DOHH2 (cell line): ENCODE measurements around the gene WSCD2.

Experiments used
- H3F3A ChIP-seq: fragments of 200-600 bp; sonication (generic), shearing (Covaris generic); 2 replicates; pipeline ENCODE4 v1.6.0; 2016; ENCODE audit warnings: antibody characterized with exemption, mild to moderate bottlenecking; ENCODE audit not compliant: control insufficient read depth, insufficient read depth
- H3K27ac ChIP-seq: fragments of 200-600 bp; sonication (generic); 2 replicates; pipeline ENCODE4 v1.5.1; 2014; ENCODE audit warnings: low read depth, mild to moderate bottlenecking, low read length, moderate library complexity
- H3K27me3 ChIP-seq: fragments of 200-600 bp; sonication (generic); 2 replicates; pipeline ENCODE4 v1.6.1; 2014; ENCODE audit warnings: mild to moderate bottlenecking, low read length, mixed read lengths; ENCODE audit not compliant: control insufficient read depth
- H3K36me3 ChIP-seq: fragments of 200-600 bp; sonication (generic); 2 replicates; pipeline ENCODE4 v1.6.1; 2014; ENCODE audit warnings: mild to moderate bottlenecking, low read length, moderate library complexity, mixed read lengths; ENCODE audit not compliant: control insufficient read depth
- H3K4me1 ChIP-seq: fragments of 200-600 bp; sonication (generic); 2 replicates; pipeline ENCODE4 v1.6.1; 2014; ENCODE audit warnings: mild to moderate bottlenecking, low read length, mixed read lengths; ENCODE audit not compliant: control insufficient read depth
- H3K4me2 ChIP-seq: fragments of 200-600 bp; sonication (generic); 2 replicates; pipeline ENCODE4 v1.6.0; 2014; ENCODE audit warnings: mild to moderate bottlenecking, low read length, moderate library complexity
- H3K4me3 ChIP-seq: fragments of 200-600 bp; sonication (generic); 2 replicates; pipeline ENCODE4 v1.5.1; 2014; ENCODE audit warnings: mild to moderate bottlenecking, low read length, mixed read lengths
- H3K79me2 ChIP-seq: fragments of 200-600 bp; sonication (generic); 2 replicates; pipeline ENCODE4 v1.6.1; 2014; ENCODE audit warnings: mild to moderate bottlenecking, low read length, mixed read lengths; ENCODE audit not compliant: control insufficient read depth
- H3K9me2 ChIP-seq: fragments of 200-600 bp; sonication (generic); replicated peaks from 2 replicates; pipeline ENCODE4 v1.6.1; 2014; ENCODE audit warnings: mild to moderate bottlenecking, low read length, mixed read lengths; ENCODE audit not compliant: control insufficient read depth
- H3K9me3 ChIP-seq: fragments of 200-600 bp; sonication (generic); 2 replicates; pipeline ENCODE4 v1.6.1; 2014; ENCODE audit warnings: antibody characterized with exemption, low read length, mixed read lengths; ENCODE audit not compliant: control insufficient read depth, insufficient read depth
- H4K20me1 ChIP-seq: fragments of 200-600 bp; sonication (generic); 2 replicates; pipeline ENCODE4 v1.6.0; 2014; ENCODE audit warnings: low read depth, mild to moderate bottlenecking, antibody characterized with exemption, low read length, moderate library complexity; ENCODE audit not compliant: control insufficient read depth, insufficient read depth
- CTCF ChIP-seq: fragments of 200-600 bp; sonication (generic); IDR thresholded peaks from one replicate; pipeline ENCODE4 v1.5.1; 2014; ENCODE audit warnings: antibody characterized with exemption, mild to moderate bottlenecking, low read depth, low read length; ENCODE audit not compliant: poor library complexity, severe bottlenecking
- EZH2phosphoT487 ChIP-seq: fragments of 200-600 bp; sonication (generic); IDR thresholded peaks from 2 replicates; pipeline ENCODE4 v1.6.1; 2017; ENCODE audit warnings: borderline replicate concordance, mild to moderate bottlenecking, antibody characterized with exemption, low read length, moderate library complexity, mixed read lengths

WSCD2 gene

GRCh38 chr12:108099073-108099472 lies 30.0 kb upstream of the WSCD2 start:
- no peaks in the 10 kb centered on the region for H4K20me1 ChIP-seq
- H3K9me2 ChIP-seq: no peaks in the 10 kb centered on the region
- H3F3A ChIP-seq: no peaks in the 10 kb centered on the region
- TF ChIP-seq CTCF: no peak
- TF ChIP-seq EZH2phosphoT487: no peak
- H3K27me3 ChIP-seq: no peaks in the 10 kb centered on the region
- H3K9me3 ChIP-seq: no peaks in the 10 kb centered on the region
- no peaks in the 10 kb centered on the region for H3K4me1 ChIP-seq
- H3K4me2 ChIP-seq: no peak overlapping the region
- no peaks in the 10 kb centered on the region for H3K36me3 ChIP-seq
- no peak overlapping the region for H3K27ac ChIP-seq
- no peak overlapping the region for H3K4me3 ChIP-seq
- H3K79me2 ChIP-seq: no peaks in the 10 kb centered on the region

GRCh38 chr12:108099778-108100489 lies 29.2 kb upstream of the WSCD2 start:
- TF ChIP-seq EZH2phosphoT487: no peak
- no peak for TF ChIP-seq CTCF
- Histone ChIP-seq H4K20me1 (no peaks in the 10 kb centered on the region), H3K4me1 (no peaks in the 10 kb centered on the region), H3K27ac (no peak overlapping the region), H3F3A (no peaks in the 10 kb centered on the region), H3K9me2 (no peaks in the 10 kb centered on the region), H3K4me2 (no peak overlapping the region), H3K27me3 (no peaks in the 10 kb centered on the region), H3K79me2 (no peaks in the 10 kb centered on the region), H3K9me3 (no peaks in the 10 kb centered on the region), H3K36me3 (no peaks in the 10 kb centered on the region), H3K4me3 (no peak overlapping the region)

GRCh38 chr12:108101605-108102175 lies 27.4 kb upstream of the WSCD2 start:
- Histone ChIP-seq H3K9me3 (no peaks in the 10 kb centered on the region), H3K79me2 (no peaks in the 10 kb centered on the region), H3K9me2 (no peaks in the 10 kb centered on the region), H4K20me1 (no peaks in the 10 kb centered on the region), H3F3A (no peaks in the 10 kb centered on the region), H3K4me2 (no peak overlapping the region), H3K36me3 (no peaks in the 10 kb centered on the region), H3K27me3 (no peaks in the 10 kb centered on the region), H3K4me3 (no peak overlapping the region), H3K4me1 (no peaks in the 10 kb centered on the region), H3K27ac (no peak overlapping the region)
- TF ChIP-seq EZH2phosphoT487 (no peak), CTCF (no peak)
